Transverse colon (tissue), 4 donors: ENCODE data around the gene RBM38.

Source experiments
- POLR2A ChIP-seq: fragments of 450-650 bp; IDR thresholded peaks from one replicate; pipeline ENCODE4 v1.6.1; 2016; ENCODE audit warnings: antibody characterized with exemption, mild to moderate bottlenecking, moderate library complexity
- POLR2AphosphoS5 ChIP-seq, 3 donors: sonication (generic); formaldehyde crosslinking; IDR thresholded peaks; one replicate each; pipeline ENCODE4 v1.6.1; 2016; ENCODE audit warnings: antibody characterized with exemption in 3 of 3
- TF ChIP-seq, protein P1 (sequence below), 5 experiments: fragments of 200-600 bp in 3 of 5; fragments of 450-650 bp in 2 of 5; sonication (generic) in 3 of 5; IDR thresholded peaks; 1 replicate in 2 of 5; 2 replicates in 3 of 5; pipeline ENCODE4 v1.5.1; 2016 to 2017; ENCODE audit warnings: antibody characterized with exemption in 5 of 5, inconsistent platforms in 3 of 5, mild to moderate bottlenecking in 2 of 5, moderate library complexity in 1 of 5

DNA sequence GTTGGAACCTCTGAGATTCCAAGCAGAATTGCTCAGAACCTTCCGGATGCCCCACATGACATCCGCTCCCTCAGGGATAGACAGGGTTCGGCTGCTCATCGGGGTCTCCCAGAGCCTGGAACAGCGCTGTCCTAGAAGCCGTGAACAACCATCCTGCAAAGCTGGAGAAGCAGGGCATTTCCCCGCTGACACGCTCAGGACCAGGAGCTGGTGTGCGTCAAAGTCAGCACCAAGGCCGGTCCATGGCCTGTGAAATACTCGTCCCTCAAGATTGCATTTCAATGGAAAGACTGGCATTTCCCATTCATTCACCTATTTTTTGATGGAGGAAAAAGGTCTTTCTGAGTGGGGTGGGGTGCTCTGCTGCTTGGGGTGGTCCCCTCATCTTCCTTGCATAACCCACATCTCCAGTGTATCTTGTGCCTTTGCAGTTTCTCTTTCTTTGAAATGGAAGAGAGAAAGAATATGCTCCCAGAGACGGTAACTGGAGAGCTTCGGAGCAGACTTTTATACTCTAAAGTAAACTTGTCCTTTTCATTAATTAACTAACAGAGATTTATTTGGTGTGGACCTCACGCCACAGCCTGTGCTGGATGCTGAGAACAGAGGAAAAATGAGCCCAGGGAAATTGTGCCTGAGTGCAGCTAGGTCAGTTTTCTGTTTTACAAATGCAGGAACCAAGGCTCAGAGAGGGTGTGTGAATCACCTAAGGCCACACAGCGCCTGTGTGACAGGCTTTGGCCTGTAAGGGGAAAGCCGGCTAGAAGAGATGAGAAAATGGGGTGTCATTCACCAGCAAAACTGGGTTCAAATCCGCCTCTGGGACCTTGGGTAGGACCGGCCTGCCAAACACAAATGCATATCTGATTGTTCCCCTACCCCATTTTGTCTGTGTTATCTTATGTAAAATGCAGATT lies 52.4 kb downstream of the RBM38 start:
- TF ChIP-seq POLR2AphosphoS5 (IDR thresholded peaks at IDR 0.05) (peak in 1 of 3 donors; percentile 33), POLR2A (no peak)
- TF ChIP-seq, protein P1, sequence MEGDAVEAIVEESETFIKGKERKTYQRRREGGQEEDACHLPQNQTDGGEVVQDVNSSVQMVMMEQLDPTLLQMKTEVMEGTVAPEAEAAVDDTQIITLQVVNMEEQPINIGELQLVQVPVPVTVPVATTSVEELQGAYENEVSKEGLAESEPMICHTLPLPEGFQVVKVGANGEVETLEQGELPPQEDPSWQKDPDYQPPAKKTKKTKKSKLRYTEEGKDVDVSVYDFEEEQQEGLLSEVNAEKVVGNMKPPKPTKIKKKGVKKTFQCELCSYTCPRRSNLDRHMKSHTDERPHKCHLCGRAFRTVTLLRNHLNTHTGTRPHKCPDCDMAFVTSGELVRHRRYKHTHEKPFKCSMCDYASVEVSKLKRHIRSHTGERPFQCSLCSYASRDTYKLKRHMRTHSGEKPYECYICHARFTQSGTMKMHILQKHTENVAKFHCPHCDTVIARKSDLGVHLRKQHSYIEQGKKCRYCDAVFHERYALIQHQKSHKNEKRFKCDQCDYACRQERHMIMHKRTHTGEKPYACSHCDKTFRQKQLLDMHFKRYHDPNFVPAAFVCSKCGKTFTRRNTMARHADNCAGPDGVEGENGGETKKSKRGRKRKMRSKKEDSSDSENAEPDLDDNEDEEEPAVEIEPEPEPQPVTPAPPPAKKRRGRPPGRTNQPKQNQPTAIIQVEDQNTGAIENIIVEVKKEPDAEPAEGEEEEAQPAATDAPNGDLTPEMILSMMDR (IDR thresholded peaks at IDR 0.05) = no peak
